IMR-90 (cell line): Measurements from ENCODE around the gene PPP2R5B. TPM values are rescaled to one million over a fixed set of nuclear protein-coding genes. Genes with fewer than 3 reads are reported as not detected.

Source experiments
- ATAC-seq: fragments of 200-7000 bp; cut with Tn5 transposase; 2 replicates; pipeline ENCODE4 v1.9.1; 2020; ENCODE audit warnings: low read depth, mild to moderate bottlenecking, moderate library complexity
- BruUV-seq: library from RNA; stranded (reverse); fragments of 400-500 nt; replicated peaks from 2 replicates; lab custom pipeline; 2021; lab: Mats Ljungman, UMichigan
- CTCF ChIA-PET: fragments of 300-600 bp; formaldehyde crosslinking; extraction: SDS; loops from one replicate; lab custom pipeline; 2021; ENCODE audit warnings: antibody characterized with exemption; lab: Yijun Ruan, JAX
- POLR2A ChIA-PET: fragments of 300-600 bp; sonication (Branson Sonifier 250); formaldehyde crosslinking; loops from one replicate; lab custom pipeline; 2022; ENCODE audit warnings: antibody characterized with exemption; ENCODE audit not compliant: unreplicated experiment; lab: Charles Lee
- DNase-seq: peaks from one replicate; pipeline ENCODE4 v3.0.0; 2013
- H2AFZ ChIP-seq: replicated peaks from 2 replicates; pipeline ENCODE3; 2013; ENCODE audit warnings: low read length, mild to moderate bottlenecking; ENCODE audit not compliant: poor library complexity
- H2AK5ac ChIP-seq: 2 replicates; pipeline ENCODE4 v1.6.1; 2013; ENCODE audit warnings: low read depth, low read length, inconsistent platforms
- H2AK9ac ChIP-seq: replicated peaks from 2 replicates; pipeline ENCODE3; 2013; ENCODE audit warnings: mild to moderate bottlenecking, low read depth, low read length, moderate library complexity; ENCODE audit not compliant: poor library complexity
- H2BK120ac ChIP-seq: 2 replicates; pipeline ENCODE4 v1.6.1; 2013; ENCODE audit warnings: low read depth, low read length, inconsistent platforms
- H2BK15ac ChIP-seq: 3 replicates; pipeline ENCODE4 v1.6.1; 2013; ENCODE audit warnings: low read depth, low read length, inconsistent platforms
- H2BK20ac ChIP-seq: 2 replicates; pipeline ENCODE4 v1.6.1; 2013; ENCODE audit warnings: low read depth, mild to moderate bottlenecking, inconsistent platforms, low read length, moderate library complexity
- H2BK5ac ChIP-seq: 2 replicates; pipeline ENCODE4 v1.6.1; 2013; ENCODE audit warnings: mild to moderate bottlenecking, low read depth, low read length, inconsistent platforms; ENCODE audit not compliant: poor library complexity, severe bottlenecking
- H3K14ac ChIP-seq: replicated peaks from 2 replicates; pipeline ENCODE4 v1.6.1; 2013; ENCODE audit warnings: low read depth, low read length, inconsistent platforms
- H3K18ac ChIP-seq: 2 replicates; pipeline ENCODE4 v1.6.1; 2013; ENCODE audit warnings: low read depth, low read length, control low read depth
- H3K23ac ChIP-seq: 2 replicates; pipeline ENCODE4 v1.6.1; 2013; ENCODE audit warnings: low read depth, low read length, inconsistent platforms
- H3K27ac ChIP-seq: 2 replicates; pipeline ENCODE4 v1.5.1; 2013; ENCODE audit warnings: mild to moderate bottlenecking, control low read depth, low read length; ENCODE audit not compliant: insufficient read depth
- H3K27me3 ChIP-seq: 2 replicates; pipeline ENCODE4 v1.6.1; 2013; ENCODE audit warnings: low read length; ENCODE audit not compliant: control insufficient read depth, insufficient read depth
- H3K36me3 ChIP-seq: 2 replicates; pipeline ENCODE4 v1.6.1; 2013; ENCODE audit warnings: low read length, mixed read lengths; ENCODE audit not compliant: control insufficient read depth, insufficient read depth
- H3K4ac ChIP-seq: 2 replicates; pipeline ENCODE4 v1.6.1; 2013; ENCODE audit warnings: low read depth, low read length, inconsistent platforms
- H3K4me1 ChIP-seq: 2 replicates; pipeline ENCODE4 v1.6.1; 2013; ENCODE audit warnings: low read length, mixed read lengths; ENCODE audit not compliant: control insufficient read depth, insufficient read depth
- H3K4me2 ChIP-seq: 2 replicates; pipeline ENCODE4 v1.6.1; 2013; ENCODE audit warnings: low read depth, mild to moderate bottlenecking, control low read depth, low read length, moderate library complexity
- H3K4me3 ChIP-seq: 2 replicates; pipeline ENCODE4 v1.5.1; 2013; ENCODE audit warnings: low read depth, mild to moderate bottlenecking, control low read depth, low read length, moderate library complexity; ENCODE audit not compliant: insufficient read depth
- H3K56ac ChIP-seq: 2 replicates; pipeline ENCODE4 v1.6.1; 2013; ENCODE audit warnings: low read length, inconsistent platforms; ENCODE audit not compliant: insufficient read depth; ENCODE audit errors: extremely low read depth
- H3K79me1 ChIP-seq, 2 experiments: 2 replicates each; pipeline ENCODE4 v1.6.1; 2013; ENCODE audit warnings: low read length in 2 of 2, inconsistent platforms in 1 of 2, low read depth in 1 of 2
- H3K9ac ChIP-seq: 2 replicates; pipeline ENCODE4 v1.6.1; 2013; ENCODE audit warnings: low read depth, low read length, control low read depth
- H3K9me1 ChIP-seq: 2 replicates; pipeline ENCODE4 v1.6.1; 2013; ENCODE audit warnings: low read length, inconsistent platforms; ENCODE audit not compliant: insufficient read depth
- H3K9me3 ChIP-seq: 2 replicates; pipeline ENCODE4 v1.6.1; 2013; ENCODE audit warnings: low read length; ENCODE audit not compliant: control insufficient read depth, insufficient read depth
- H4K20me1 ChIP-seq: 2 replicates; pipeline ENCODE4 v1.6.1; 2013; ENCODE audit warnings: low read length, inconsistent platforms; ENCODE audit not compliant: insufficient read depth
- H4K5ac ChIP-seq: 2 replicates; pipeline ENCODE4 v1.6.1; 2013; ENCODE audit warnings: mild to moderate bottlenecking, low read depth, low read length, control low read depth
- H4K8ac ChIP-seq, 2 experiments: 2 replicates each; pipeline ENCODE4 v1.6.1; 2013; ENCODE audit warnings: low read depth in 2 of 2, low read length in 2 of 2, control low read depth in 1 of 2, inconsistent platforms in 1 of 2
- H4K91ac ChIP-seq: 2 replicates; pipeline ENCODE4 v1.6.1; 2013; ENCODE audit warnings: low read depth, low read length, inconsistent platforms; ENCODE audit not compliant: insufficient read depth
- BHLHE40 ChIP-seq: fragments of 150-350 bp; IDR thresholded peaks from 2 replicates; pipeline ENCODE4 v1.6.1; 2016; ENCODE audit warnings: mild to moderate bottlenecking, low read depth, low read length
- CHD1 ChIP-seq: IDR thresholded peaks from 2 replicates; pipeline ENCODE4 v1.6.1; 2012; ENCODE audit warnings: low read depth, low read length, improper control_type of control experiment
- RAD21 ChIP-seq: IDR thresholded peaks from 2 replicates; pipeline ENCODE4 v1.6.1; 2012; ENCODE audit warnings: low read length, improper control_type of control experiment
- WGBS, 2 experiments: methylation state at CpG; one replicate each; pipeline versions ENCODE4 v1.1.5 to v1.1.7; 2013; ENCODE audit warnings: missing lambda C conversion rate in 2 of 2; ENCODE audit not compliant: insufficient read length in 1 of 2; ENCODE audit errors: extremely low coverage in 2 of 2; 5-methylcytosine and 5-hydroxymethylcytosine counted together
- dilution Hi-C: fragments of 300-500 bp; cut with HindIII; formaldehyde crosslinking; loops from one replicate; pipeline ENCODE4 v1.14.3; 2018; ENCODE audit warnings: low sequenced_read_pairs; ENCODE audit not compliant: unreplicated experiment
- in situ Hi-C: fragments of 300-500 bp; cut with MboI; formaldehyde crosslinking; loops from 3 replicates; pipeline ENCODE4 v1.14.3; 2019; ENCODE audit warnings: low sequenced_read_pairs, inconsistent platforms, mixed read lengths
- intact Hi-C: fragments of 100-400 bp; cut with micrococcal nuclease; formaldehyde crosslinking; loops from 2 replicates; pipeline ENCODE4 v1.10.0; 2022
- polyA plus RNA-seq, 3 experiments: library from polyadenylated mRNA; depleted of rRNA; stranded (reverse); fragments of >200 nt; gene quantifications; 2 replicates each; pipeline ENCODE4 v1.2.3, GENCODE V29; 2012; ENCODE audit warnings: low replicate concordance in 1 of 3
- total RNA-seq: library from RNA; depleted of rRNA; stranded (reverse); fragments of >200 nt; gene quantifications from 2 replicates; pipeline ENCODE4 v1.2.3, GENCODE V29; 2012

PPP2R5B gene
- total and polyA plus RNA-seq, 2 of the 4 experiments (the other 2 are of a cell fraction): 6.5 to 23.6 TPM

DNA sequence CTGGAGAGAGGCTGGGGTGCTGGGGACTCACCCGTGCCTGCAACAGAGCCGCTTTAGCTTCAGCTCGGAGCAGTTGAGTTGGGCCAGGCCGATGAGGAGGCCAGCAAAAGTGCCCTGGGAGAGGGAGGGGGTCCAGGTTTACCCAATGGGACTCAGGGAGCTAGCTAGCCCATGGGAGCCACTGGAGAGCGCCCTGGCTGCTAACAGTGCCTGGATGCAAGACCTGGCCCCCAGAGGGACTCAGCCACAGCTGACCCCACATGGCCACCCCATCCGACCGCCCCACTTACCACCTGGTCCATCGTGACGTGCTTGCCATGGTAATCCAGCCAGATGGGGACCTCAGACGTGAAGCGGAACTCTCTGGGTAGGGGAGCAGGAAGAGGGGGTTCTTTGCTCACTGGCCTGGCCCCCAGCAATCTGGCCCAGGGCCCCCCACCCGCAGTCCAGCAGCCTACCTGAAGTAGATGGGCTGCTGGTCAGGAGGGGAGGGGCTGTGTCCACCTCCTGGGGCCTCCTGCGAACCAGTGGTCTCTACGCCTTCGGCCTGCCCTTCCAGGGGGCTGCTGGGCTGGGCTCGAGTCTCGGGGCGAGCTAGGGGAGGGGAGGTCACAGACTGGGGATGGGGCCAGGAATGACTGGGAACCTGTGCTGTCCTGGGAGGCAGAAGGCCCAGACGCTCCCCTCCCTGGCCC, 27.0 kb upstream of the PPP2R5B start:
- H3K4me2 ChIP-seq: no peak overlapping the region
- POLR2A ChIA-PET: no interaction called here

More for the DNA sequence above, 27.0 kb upstream of the PPP2R5B start:
- Histone ChIP-seq H2BK20ac (no peak overlapping the region), H2BK5ac (no peak overlapping the region), H4K8ac (no peak overlapping the region), H3K14ac (no peak overlapping the region), H2AFZ (no peak overlapping the region), H3K4me3 (no peak overlapping the region), H3K79me1 (no peaks in the 10 kb centered on the region), H3K36me3 (peaks cover 47% of the 10 kb centered on the region), H3K18ac (no peak overlapping the region), H3K27ac (no peak overlapping the region), H3K23ac (no peak overlapping the region), H3K4me1 (no peaks in the 10 kb centered on the region), H2AK9ac (peak overlapping the region; percentile 16), H2AK5ac (no peak overlapping the region), H3K9me3 (no peaks in the 10 kb centered on the region), H3K4ac (no peak overlapping the region), H3K27me3 (no peaks in the 10 kb centered on the region), H4K20me1 (peaks cover 4% of the 10 kb centered on the region; the same call in 1 of the 2 replicates), H3K9me1 (no peaks in the 10 kb centered on the region), H2BK15ac (no peak overlapping the region), H3K56ac (no peak overlapping the region), H3K9ac (no peak overlapping the region), H4K5ac (no peak overlapping the region), H4K91ac (no peak overlapping the region), H2BK120ac (no peak overlapping the region)
- intact Hi-C loops (no loop called here), dilution Hi-C loops (no loop called here), in situ Hi-C loops (no loop called here)
- DNase-seq (no peak), ATAC-seq (no peak)
- 90% methylated on average over 2 of the region's 19 CpGs; no CpG with 5 or more reads in 1 of the 2 experiments for WGBS, 2 experiments
- CTCF ChIA-PET: no interaction called here
- BruUV-seq: no TSS peak
- TF ChIP-seq BHLHE40 (no peak), CHD1 (no peak), RAD21 (no peak)
